ENCODE measurements around the gene IKZF3.
"Not testable (repeated sequence)": the region's sequence is repeated elsewhere in the genome, so short reads cannot be mapped to it uniquely, and the experiment has no call there.

IKZF3 gene

GRCh38 chr17:39772415-39772814, 91.7 kb downstream of the IKZF3 start:
- no peak overlapping the region for H3K9ac ChIP-seq
- no peaks in the 10 kb centered on the region for H3K79me2 ChIP-seq
- H3K9me3 ChIP-seq (ENCODE audit: control insufficient read depth, low read length), result no peaks in the 10 kb centered on the region
- H2AFZ ChIP-seq, result no peak overlapping the region
- H3K27ac ChIP-seq, result no peak overlapping the region
- H3K36me3 ChIP-seq (ENCODE audit: control insufficient read depth, insufficient read depth, low read length), result no peaks in the 10 kb centered on the region
- H3K4me3 ChIP-seq (ENCODE audit: low read depth, low read length), result no peak overlapping the region
- no peak overlapping the region for H3K4me2 ChIP-seq (ENCODE audit: low read length)
- H3K27me3 ChIP-seq (ENCODE audit: control insufficient read depth, insufficient read depth, low read length), result no peaks in the 10 kb centered on the region
- peaks cover 8% of the 10 kb centered on the region for H3K4me1 ChIP-seq
- TF ChIP-seq, protein P1, sequence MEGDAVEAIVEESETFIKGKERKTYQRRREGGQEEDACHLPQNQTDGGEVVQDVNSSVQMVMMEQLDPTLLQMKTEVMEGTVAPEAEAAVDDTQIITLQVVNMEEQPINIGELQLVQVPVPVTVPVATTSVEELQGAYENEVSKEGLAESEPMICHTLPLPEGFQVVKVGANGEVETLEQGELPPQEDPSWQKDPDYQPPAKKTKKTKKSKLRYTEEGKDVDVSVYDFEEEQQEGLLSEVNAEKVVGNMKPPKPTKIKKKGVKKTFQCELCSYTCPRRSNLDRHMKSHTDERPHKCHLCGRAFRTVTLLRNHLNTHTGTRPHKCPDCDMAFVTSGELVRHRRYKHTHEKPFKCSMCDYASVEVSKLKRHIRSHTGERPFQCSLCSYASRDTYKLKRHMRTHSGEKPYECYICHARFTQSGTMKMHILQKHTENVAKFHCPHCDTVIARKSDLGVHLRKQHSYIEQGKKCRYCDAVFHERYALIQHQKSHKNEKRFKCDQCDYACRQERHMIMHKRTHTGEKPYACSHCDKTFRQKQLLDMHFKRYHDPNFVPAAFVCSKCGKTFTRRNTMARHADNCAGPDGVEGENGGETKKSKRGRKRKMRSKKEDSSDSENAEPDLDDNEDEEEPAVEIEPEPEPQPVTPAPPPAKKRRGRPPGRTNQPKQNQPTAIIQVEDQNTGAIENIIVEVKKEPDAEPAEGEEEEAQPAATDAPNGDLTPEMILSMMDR (IDR thresholded peaks at IDR 0.05), result no peak

GRCh38 chr17:39769974-39770587, 94.0 kb downstream of the IKZF3 start:
- Histone ChIP-seq H3K79me2 (no peaks in the 10 kb centered on the region), H3K27ac (no peak overlapping the region), H3K9ac (no peak overlapping the region), H3K4me1 (peaks cover 8% of the 10 kb centered on the region), H3K36me3 (ENCODE audit: control insufficient read depth, insufficient read depth, low read length) (no peaks in the 10 kb centered on the region), H3K27me3 (ENCODE audit: control insufficient read depth, insufficient read depth, low read length) (no peaks in the 10 kb centered on the region), H2AFZ (no peak overlapping the region), H3K4me2 (ENCODE audit: low read length) (peak overlapping the region; percentile 52), H3K9me3 (ENCODE audit: control insufficient read depth, low read length) (no peaks in the 10 kb centered on the region), H3K4me3 (ENCODE audit: low read depth, low read length) (peak overlapping the region; percentile 13)
- TF ChIP-seq, protein P1 (IDR thresholded peaks at IDR 0.05), result no peak

DNA sequence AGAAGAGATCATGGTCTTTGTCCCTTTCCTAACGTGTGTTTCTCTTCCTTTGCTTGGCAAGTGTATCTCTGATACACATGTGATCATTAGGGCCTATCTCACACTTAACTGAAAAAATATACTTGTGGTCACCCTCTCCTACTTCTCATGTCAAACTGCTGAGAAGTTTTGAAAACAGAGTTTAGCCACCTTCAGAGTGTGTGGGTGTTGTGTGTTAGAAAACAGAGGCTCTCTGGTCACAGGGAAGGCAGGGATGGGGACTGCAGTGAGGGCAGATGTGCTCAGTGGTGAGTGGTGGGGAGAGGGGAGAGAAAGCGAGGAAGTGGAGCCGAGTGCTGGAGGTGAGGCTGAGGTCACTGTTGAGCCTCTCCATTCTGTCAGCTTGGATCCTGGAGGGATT, 97.0 kb downstream of the IKZF3 start:
- Histone ChIP-seq H3K27me3 (ENCODE audit: control insufficient read depth, insufficient read depth, low read length) (no peaks in the 10 kb centered on the region), H3K9me3 (ENCODE audit: control insufficient read depth, low read length) (no peaks in the 10 kb centered on the region), H3K9ac (no peak overlapping the region), H3K4me1 (peaks cover 8% of the 10 kb centered on the region), H2AFZ (no peak overlapping the region), H3K27ac (no peak overlapping the region), H3K36me3 (ENCODE audit: control insufficient read depth, insufficient read depth, low read length) (no peaks in the 10 kb centered on the region), H3K4me2 (ENCODE audit: low read length) (no peak overlapping the region), H3K79me2 (no peaks in the 10 kb centered on the region), H3K4me3 (ENCODE audit: low read depth, low read length) (no peak overlapping the region)
- TF ChIP-seq, protein P1 (IDR thresholded peaks at IDR 0.05), result no peak

- no peak overlapping the region for H3K9ac ChIP-seq
- H3K4me1 ChIP-seq, result peaks cover 8% of the 10 kb centered on the region
- no peaks in the 10 kb centered on the region for H3K36me3 ChIP-seq (ENCODE audit: control insufficient read depth, insufficient read depth, low read length)
- H3K27ac ChIP-seq, result no peak overlapping the region
- H3K79me2 ChIP-seq, result no peaks in the 10 kb centered on the region
- H3K9me3 ChIP-seq (ENCODE audit: control insufficient read depth, low read length), result no peaks in the 10 kb centered on the region
- no peak overlapping the region for H3K4me2 ChIP-seq (ENCODE audit: low read length)
- TF ChIP-seq, protein P1 (IDR thresholded peaks at IDR 0.05), result no peak
- H3K4me3 ChIP-seq (ENCODE audit: low read depth, low read length), result no peak overlapping the region
- no peaks in the 10 kb centered on the region for H3K27me3 ChIP-seq (ENCODE audit: control insufficient read depth, insufficient read depth, low read length)
- H2AFZ ChIP-seq, result no peak overlapping the region
These were observed 98.3 kb downstream of the IKZF3 start for GRCh38 chr17:39765766-39766165.

GRCh38 chr17:39765175-39765574, 98.9 kb downstream of the IKZF3 start:
- no peak overlapping the region for H3K27ac ChIP-seq
- no peak overlapping the region for H2AFZ ChIP-seq
- no peak overlapping the region for H3K9ac ChIP-seq
- H3K27me3 ChIP-seq (ENCODE audit: control insufficient read depth, insufficient read depth, low read length), result no peaks in the 10 kb centered on the region
- no peak overlapping the region for H3K4me2 ChIP-seq (ENCODE audit: low read length)
- H3K4me1 ChIP-seq, result peaks cover 6% of the 10 kb centered on the region
- no peak overlapping the region for H3K4me3 ChIP-seq (ENCODE audit: low read depth, low read length)
- TF ChIP-seq, protein P1 (IDR thresholded peaks at IDR 0.05), result no peak
- H3K36me3 ChIP-seq (ENCODE audit: control insufficient read depth, insufficient read depth, low read length), result no peaks in the 10 kb centered on the region
- no peaks in the 10 kb centered on the region for H3K9me3 ChIP-seq (ENCODE audit: control insufficient read depth, low read length)
- no peaks in the 10 kb centered on the region for H3K79me2 ChIP-seq

- not testable (repeated sequence) for H3K79me2 ChIP-seq; H3K9ac ChIP-seq; H2AFZ ChIP-seq; H3K4me2 ChIP-seq (ENCODE audit: low read length); H3K4me3 ChIP-seq (ENCODE audit: low read depth, low read length); H3K9me3 ChIP-seq (ENCODE audit: control insufficient read depth, low read length); H3K36me3 ChIP-seq (ENCODE audit: control insufficient read depth, insufficient read depth, low read length); H3K27ac ChIP-seq; H3K4me1 ChIP-seq; H3K27me3 ChIP-seq (ENCODE audit: control insufficient read depth, insufficient read depth, low read length)
These were observed 99.9 kb downstream of the IKZF3 start for GRCh38 chr17:39764171-39764570.

Measured in parathyroid adenoma (tissue), 2 donors.